Kidney tubule cell (primary cell): ENCODE results near the gene TTF2.

Experiments used
- DNase-seq: peaks from one replicate; pipeline ENCODE4 v3.0.0-alpha.2; 2018; ENCODE audit warnings: low spot score

Gene TTF2

GRCh38 chr1:117059678-117060440 lies at the start of gene TTF2:
Gene TTF2 (plus strand): TSS chr1:117060326. CDS start chr1:117060347, 21 bp downstream.
- DNase-seq = peak; percentile 99

- no peak for DNase-seq
Observed at GRCh38 chr1:117011334-117011733, 48.8 kb upstream of the TTF2 start.

- peak; percentile 7 for DNase-seq
Observed at GRCh38 chr1:117013309-117013858, 46.7 kb upstream of the TTF2 start.

- DNase-seq = peak; percentile 42
Observed at GRCh38 chr1:117014209-117014608, 45.9 kb upstream of the TTF2 start.

- no peak for DNase-seq
Observed at GRCh38 chr1:117015724-117016123, 44.4 kb upstream of the TTF2 start.

GRCh38 chr1:117017062-117017461 lies 43.1 kb upstream of the TTF2 start:
- DNase-seq = no peak

GRCh38 chr1:117017648-117018047 lies 42.5 kb upstream of the TTF2 start:
- DNase-seq = no peak

- DNase-seq = no peak
Observed at GRCh38 chr1:117020526-117021156, 39.5 kb upstream of the TTF2 start.

- DNase-seq = no peak
Observed at GRCh38 chr1:117022114-117022513, 38.0 kb upstream of the TTF2 start.

GRCh38 chr1:117025568-117025967 lies 34.6 kb upstream of the TTF2 start:
- no peak for DNase-seq

- DNase-seq = no peak
Observed at GRCh38 chr1:117026361-117026760, 33.8 kb upstream of the TTF2 start.

GRCh38 chr1:117029685-117030084 lies 30.4 kb upstream of the TTF2 start:
- DNase-seq = no peak

GRCh38 chr1:117030271-117030877 lies 29.8 kb upstream of the TTF2 start:
- peak; percentile 17 for DNase-seq

- no peak for DNase-seq
Observed at GRCh38 chr1:117032266-117032665, 27.9 kb upstream of the TTF2 start.

GRCh38 chr1:117032681-117033539 lies 27.2 kb upstream of the TTF2 start:
- no peak for DNase-seq

GRCh38 chr1:117033772-117034171 lies 26.4 kb upstream of the TTF2 start:
- no peak for DNase-seq

GRCh38 chr1:117034791-117035290 lies 25.3 kb upstream of the TTF2 start:
- DNase-seq = no peak

- peak; percentile 68 for DNase-seq
Observed at GRCh38 chr1:117036018-117036461, 24.1 kb upstream of the TTF2 start.

GRCh38 chr1:117037802-117038201 lies 22.3 kb upstream of the TTF2 start:
- DNase-seq = no peak

GRCh38 chr1:117038236-117038635 lies 21.9 kb upstream of the TTF2 start:
- DNase-seq = no peak

- no peak for DNase-seq
Observed at GRCh38 chr1:117044217-117044616, 15.9 kb upstream of the TTF2 start.

GRCh38 chr1:117045644-117046043 lies 14.5 kb upstream of the TTF2 start:
- no peak for DNase-seq
